T-helper 1 cell (primary cell): Measurements from ENCODE around the gene USP4.

Source experiments
- DNase-seq, 5 donors: peaks; one replicate each; pipeline ENCODE4 v3.0.0-alpha.2; 2012 to 2020

The USP4 gene

GRCh38 chr3:49295489-49296058, 44.3 kb downstream of the USP4 start:
- peak in 2 of 5 donors; percentile 27 to 28 for DNase-seq

DNA sequence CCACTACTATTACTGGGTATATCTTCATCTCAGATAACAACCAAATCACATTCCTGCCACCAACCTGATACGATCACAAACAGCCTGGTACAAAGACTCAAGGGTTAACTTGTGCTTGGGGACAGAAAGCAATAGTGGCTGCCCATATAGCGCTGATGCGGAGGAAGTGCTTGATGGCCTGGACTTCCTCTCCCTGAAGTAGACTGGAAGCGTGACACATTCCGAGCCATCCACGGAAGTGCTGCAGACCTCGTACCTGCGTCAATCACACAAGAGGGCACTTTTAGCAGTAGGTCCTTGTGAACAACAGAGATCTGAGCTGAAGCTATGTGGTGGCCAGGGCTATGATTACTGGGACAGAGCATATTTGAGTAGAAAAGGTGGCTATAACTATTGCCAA, 45.5 kb downstream of the USP4 start:
- DNase-seq, result no peak

GRCh38 chr3:49283997-49284396, 55.9 kb downstream of the USP4 start:
- DNase-seq, result no peak

DNA sequence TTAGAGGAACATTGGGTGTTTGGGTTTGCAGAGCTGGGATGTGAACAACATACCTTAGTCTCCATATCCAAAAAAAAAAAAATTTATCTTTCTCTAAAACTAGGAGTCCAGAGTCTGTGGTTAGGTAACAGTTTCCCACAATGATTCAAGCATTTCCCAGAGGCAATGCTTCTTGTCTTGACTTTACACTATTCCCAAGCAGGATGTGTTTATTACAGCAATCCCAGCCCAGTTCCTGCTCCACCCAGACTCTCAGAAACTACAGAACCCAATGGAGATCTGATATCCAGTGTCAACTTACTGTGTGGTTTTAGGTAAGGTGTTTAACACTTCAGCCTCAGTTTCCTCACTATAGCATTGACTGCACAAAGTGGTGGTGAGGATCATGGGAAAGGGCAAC, 60.5 kb downstream of the USP4 start:
- no peak for DNase-seq

DNA sequence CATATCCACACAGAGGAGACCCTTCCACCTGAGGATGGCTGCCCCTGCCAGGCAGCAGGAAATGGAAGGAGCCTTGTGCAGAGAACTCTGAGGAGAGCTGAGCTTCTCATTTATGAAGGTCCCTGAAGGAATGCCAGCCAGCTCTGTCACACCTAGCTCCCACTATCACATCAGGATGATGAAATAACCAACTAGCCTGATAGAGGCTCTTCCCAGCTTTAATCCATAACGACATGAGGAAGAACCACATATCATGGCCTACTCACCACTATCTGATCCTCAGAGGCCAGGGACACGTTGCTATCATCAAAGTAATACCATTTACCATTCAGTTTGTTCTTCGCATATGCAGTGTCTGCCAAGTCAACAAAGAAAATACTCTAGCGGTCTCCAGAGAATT, 61.3 kb downstream of the USP4 start:
- no peak for DNase-seq

DNA sequence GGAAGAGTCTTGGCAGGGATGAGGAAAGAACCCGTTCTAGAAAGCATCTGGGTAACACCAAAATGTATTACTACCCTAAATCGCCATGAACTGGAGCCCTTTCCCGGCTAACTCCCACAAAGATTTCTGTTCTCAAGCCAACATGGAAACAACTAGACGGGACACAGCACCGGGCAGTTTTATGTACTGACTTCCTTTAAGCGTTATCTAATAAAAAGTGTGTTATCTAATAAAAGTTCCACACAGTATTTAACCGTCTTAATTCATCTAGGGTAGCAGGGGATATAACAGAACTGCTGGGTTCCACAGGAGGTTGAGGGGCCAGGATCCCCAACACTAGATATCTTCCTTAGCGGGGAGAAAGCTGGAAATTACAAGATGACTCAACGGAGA, 62.5 kb downstream of the USP4 start:
- DNase-seq, result no peak

GRCh38 chr3:49276475-49277382, 63.1 kb downstream of the USP4 start, which contains the start of gene C3orf62:
Gene C3orf62 (minus strand): TSS chr3:49277232. CDS start chr3:49276872, 360 bp downstream.
- peak; percentile 51 to 74 (median 63) for DNase-seq

GRCh38 chr3:49273825-49274532, 65.9 kb downstream of the USP4 start:
- no peak for DNase-seq

DNA sequence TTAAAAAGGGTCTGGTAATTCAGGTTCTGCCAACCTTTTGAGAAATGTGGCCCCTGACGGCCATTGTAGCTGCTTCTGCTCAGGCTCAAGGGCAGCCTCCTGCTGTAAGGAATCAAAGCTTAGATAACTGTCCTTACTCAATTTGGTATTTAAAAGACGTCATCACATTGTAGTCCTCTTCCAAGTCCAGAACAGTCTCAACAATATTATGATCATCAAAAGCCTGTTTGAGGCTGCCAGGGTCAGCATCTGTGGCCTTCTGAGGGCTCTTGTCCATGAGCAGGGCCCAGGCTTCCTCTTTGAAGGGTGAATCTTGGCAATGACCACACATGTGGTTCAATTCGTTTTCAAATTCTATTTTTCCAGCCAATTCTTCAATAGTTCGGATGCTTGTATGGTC, 68.8 kb downstream of the USP4 start:
- DNase-seq, result no peak

GRCh38 chr3:49270156-49270500, 69.7 kb downstream of the USP4 start:
- no peak for DNase-seq

GRCh38 chr3:49269443-49270155, 70.3 kb downstream of the USP4 start:
- no peak for DNase-seq

DNA sequence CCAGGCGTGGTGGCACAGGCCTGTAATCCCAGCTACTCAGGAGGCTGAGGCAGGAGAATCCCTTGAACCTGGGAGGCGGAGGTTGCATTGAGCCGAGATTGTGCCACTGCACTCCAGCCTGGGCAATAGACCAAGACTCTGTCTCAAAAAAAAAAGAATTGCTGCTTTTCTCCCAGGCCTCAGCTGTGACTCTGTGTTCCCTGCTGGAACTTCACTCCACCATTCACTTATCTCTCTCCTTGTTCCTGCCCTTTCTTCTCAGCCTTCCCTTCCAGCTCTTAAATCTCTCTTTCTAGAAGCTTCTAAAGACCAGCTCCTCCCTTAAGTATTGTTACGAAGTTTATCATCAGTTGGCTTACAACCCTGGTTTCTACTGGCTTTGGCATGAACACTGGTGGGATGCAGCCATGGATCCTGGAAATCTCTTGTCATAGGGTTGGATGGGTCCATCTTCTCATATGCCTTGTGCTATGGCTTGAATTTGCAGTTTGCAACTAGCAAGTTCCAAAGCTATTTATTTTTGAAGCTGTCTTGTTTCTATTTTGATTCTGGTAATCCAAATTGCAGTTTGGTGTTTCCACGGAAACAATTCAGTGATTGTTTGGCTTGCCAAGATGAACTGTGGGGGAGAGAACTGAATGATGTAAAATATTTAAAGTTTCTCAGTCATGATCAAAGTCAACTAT, 73.3 kb downstream of the USP4 start:
- no peak for DNase-seq

- no peak for DNase-seq
Observed at GRCh38 chr3:49265661-49266386, 74.0 kb downstream of the USP4 start.

DNA sequence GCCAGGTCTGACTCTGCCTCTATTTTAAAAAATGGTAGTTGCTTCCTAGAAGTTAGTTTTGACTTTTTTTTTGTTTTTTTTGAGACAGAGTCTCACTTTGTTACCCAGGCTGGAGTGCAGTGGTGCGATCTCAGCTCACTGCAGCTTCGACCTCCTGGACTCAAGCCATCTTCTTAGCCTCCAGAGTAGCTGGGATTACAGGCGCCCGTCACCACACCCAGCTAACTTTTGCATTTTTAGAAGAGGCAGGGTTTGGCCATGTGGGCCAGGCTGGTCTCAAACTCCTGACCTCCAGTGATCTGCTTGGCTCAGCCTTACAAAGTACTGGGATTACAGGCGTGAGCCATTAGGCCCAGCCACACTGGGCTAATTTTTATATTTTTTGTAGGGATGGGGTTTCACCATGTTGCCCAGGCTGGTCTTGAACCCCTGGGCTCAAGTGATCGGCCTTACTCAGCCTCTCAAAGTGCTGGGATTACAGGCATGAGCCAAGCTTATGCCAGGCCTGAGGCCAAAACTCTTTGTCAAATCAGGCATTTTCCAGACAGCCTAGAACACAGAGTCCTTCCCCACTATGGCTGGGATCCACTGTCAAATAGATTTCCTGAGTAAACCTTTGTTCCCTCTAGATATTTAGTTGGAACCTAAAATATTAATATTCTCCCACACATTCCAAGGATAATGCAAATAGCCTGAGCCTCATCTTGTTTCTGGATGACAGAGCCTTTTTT, 76.5 kb downstream of the USP4 start:
- no peak for DNase-seq

- DNase-seq, result no peak
Observed at GRCh38 chr3:49260806-49261324, 79.0 kb downstream of the USP4 start.

GRCh38 chr3:49257187-49257586, 82.7 kb downstream of the USP4 start:
- no peak for DNase-seq

DNA sequence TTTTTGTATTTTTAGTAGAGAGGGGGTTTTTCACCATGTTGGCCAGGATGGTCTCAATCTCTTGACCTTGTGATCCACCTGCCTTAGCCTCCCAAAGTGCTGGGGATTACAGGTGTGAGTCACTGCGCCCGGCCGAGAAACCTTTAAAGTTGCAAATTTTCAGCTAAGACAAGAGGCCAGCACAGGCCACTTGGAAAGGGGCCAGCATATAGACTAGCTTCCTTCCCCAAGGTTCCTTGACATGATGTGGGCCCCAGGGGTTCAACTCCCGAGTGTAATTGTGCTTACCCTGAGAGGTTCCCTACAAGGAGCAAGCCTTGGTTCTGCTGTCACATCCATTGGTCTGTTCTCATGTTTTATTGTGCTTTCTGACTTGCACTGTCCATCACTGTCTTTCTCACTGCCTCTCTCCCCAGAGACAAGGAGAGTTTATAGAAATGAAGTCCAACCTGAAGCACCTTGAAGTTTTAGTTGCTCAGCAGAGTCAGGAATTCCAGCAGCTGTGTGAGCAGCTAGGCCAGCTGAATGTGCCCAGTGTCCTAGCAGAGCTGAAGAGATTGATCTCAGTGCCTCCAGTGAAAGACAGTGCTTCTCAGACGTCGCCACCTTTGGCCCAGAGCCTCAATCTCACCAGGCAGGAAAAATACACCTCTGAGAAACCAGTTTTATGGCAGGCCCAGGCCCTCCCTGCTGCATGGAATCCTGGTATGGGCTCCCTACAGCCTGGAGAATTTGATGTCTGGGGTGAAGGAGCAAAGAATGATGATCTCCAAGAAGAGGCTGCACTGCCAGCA, 83.9 kb downstream of the USP4 start:
- DNase-seq, result no peak

DNA sequence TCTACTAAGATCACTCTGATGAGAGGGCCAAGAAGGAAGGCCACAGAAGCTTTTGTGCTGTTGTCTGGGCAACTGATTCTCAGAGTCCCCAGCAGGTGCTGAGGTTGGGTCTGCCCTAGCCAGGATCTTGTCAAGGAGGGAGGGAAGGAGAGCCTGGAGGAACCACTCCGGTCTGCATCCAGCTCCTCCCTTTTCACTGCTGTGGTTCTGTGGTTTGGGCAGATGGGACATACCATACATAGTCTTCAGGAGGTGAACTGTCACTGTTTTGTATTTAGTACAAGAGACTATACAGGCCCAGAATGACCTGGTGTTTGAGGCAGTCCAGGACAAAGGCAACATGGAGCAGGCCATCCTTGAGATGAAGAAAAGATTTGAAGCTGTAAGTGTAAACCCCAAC, 84.7 kb downstream of the USP4 start:
- DNase-seq, result no peak

DNA sequence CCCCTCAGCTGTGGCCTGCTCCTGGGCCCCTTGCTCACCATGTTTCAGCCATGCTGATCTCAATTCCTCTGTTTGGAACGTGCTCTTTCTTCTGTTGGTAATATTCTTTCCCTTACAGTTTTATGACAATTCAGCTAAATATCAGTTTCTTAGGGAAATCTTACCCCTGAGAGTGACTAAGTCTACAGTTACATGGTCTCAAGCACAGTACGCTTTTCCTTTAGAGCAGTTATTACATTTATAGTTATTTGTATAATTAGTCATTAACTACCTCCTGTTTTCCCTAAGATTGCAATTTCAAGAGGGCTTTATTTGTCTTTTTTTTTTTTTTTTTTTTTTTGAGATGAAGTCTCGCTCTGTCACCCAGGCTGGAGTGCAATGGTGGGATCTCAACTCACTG, 86.3 kb downstream of the USP4 start:
- DNase-seq, result no peak

DNA sequence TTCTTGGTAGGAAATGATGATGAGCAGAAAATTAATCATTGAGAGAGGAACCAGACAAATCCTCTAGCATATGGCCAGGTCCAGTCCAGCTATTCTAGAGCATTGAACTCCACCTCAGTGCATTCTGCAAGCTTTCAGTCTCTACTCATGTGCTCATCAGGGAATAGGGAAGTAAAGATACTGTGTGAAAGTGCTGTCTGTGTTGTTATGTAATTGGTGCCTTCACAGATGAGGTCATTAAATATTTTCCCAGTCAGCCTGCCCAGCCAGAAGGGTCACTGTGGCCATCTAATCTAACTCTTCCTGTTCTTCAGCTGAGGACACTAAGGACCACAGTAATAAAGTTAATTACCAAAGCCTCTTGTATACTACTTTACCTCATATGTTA, 91.0 kb downstream of the USP4 start:
- no peak for DNase-seq
